H1 (cell line): ENCODE measurements around the gene FHOD1. TPM values are rescaled to one million over a fixed set of nuclear protein-coding genes. Genes with fewer than 3 reads are reported as not detected.

Experiments
- CTCF ChIA-PET: fragments of 300-600 bp; sonication (Branson Sonifier 250); formaldehyde crosslinking; loops from one replicate; lab custom pipeline; 2021; ENCODE audit not compliant: partially characterized antibody; lab: Charles Lee
- POLR2A ChIA-PET: fragments of 300-600 bp; sonication (Branson Sonifier 250); formaldehyde crosslinking; loops from one replicate; lab custom pipeline; 2021; ENCODE audit warnings: inconsistent platforms; ENCODE audit not compliant: partially characterized antibody; lab: Charles Lee
- DNase-seq, 2 experiments: peaks; one replicate each; pipeline versions ENCODE4 v3.0.0 to v3.0.0-alpha.2; 2010 to 2022; ENCODE audit warnings: low spot score in 2 of 2, low read depth in 1 of 2, mixed read lengths in 1 of 2
- FAIRE-seq: peaks from 2 replicates; lab custom pipeline; 2011; peaks lifted over from hg19 to GRCh38; lab: Jason Lieb, UNC
- H2AFZ ChIP-seq: 2 replicates; pipeline ENCODE4 v1.8.1; 2012; ENCODE audit warnings: low read length, inconsistent platforms
- H2AK5ac ChIP-seq: 2 replicates; pipeline ENCODE4 v1.6.1; 2013; ENCODE audit warnings: low read depth, low read length
- H2BK120ac ChIP-seq: replicated peaks from 2 replicates; pipeline ENCODE3; 2013; ENCODE audit warnings: low read depth, low read length, inconsistent platforms
- H2BK12ac ChIP-seq: 2 replicates; pipeline ENCODE4 v1.6.1; 2013; ENCODE audit warnings: low read depth, low read length
- H2BK15ac ChIP-seq: 2 replicates; pipeline ENCODE4 v1.6.1; 2013; ENCODE audit warnings: low read length
- H2BK20ac ChIP-seq: 2 replicates; pipeline ENCODE4 v1.6.1; 2013; ENCODE audit warnings: low read length
- H2BK5ac ChIP-seq: 2 replicates; pipeline ENCODE4 v1.6.1; 2013; ENCODE audit warnings: low read depth, low read length
- H3K14ac ChIP-seq: 2 replicates; pipeline ENCODE4 v1.6.1; 2013; ENCODE audit warnings: inconsistent platforms; ENCODE audit not compliant: insufficient read length
- H3K18ac ChIP-seq: 2 replicates; pipeline ENCODE4 v1.6.1; 2013; ENCODE audit warnings: low read length; ENCODE audit errors: extremely low read depth
- H3K23ac ChIP-seq: 2 replicates; pipeline ENCODE4 v1.6.1; 2013; ENCODE audit warnings: inconsistent platforms; ENCODE audit not compliant: insufficient read length
- H3K23me2 ChIP-seq: 2 replicates; pipeline ENCODE4 v1.6.1; 2013; ENCODE audit warnings: low read depth, low read length
- H3K27ac ChIP-seq: 2 replicates; pipeline ENCODE4 v1.6.1; 2011; ENCODE audit warnings: low read depth, low read length, inconsistent platforms
- H3K27me3 ChIP-seq, 4 experiments: replicated peaks in 1 of 4; 1 replicate in 1 of 4; 2 replicates in 3 of 4; pipeline versions ENCODE4 v1.6.1 to v1.8.1; 2011 to 2013; ENCODE audit warnings: low read length in 3 of 4, mild to moderate bottlenecking in 3 of 4, inconsistent platforms in 2 of 4, mixed read lengths in 2 of 4, moderate library complexity in 1 of 4; ENCODE audit not compliant: control insufficient read depth in 3 of 4, insufficient read depth in 3 of 4; ENCODE audit errors: extremely low read depth in 1 of 4
- H3K36me3 ChIP-seq, 4 experiments: 2 replicates each; pipeline versions ENCODE4 v1.6.1 to v1.8.1; 2011 to 2013; ENCODE audit warnings: mild to moderate bottlenecking in 4 of 4, low read length in 3 of 4, moderate library complexity in 2 of 4, control low read depth in 1 of 4, inconsistent platforms in 1 of 4; ENCODE audit not compliant: insufficient read depth in 4 of 4, control insufficient read depth in 2 of 4
- H3K4ac ChIP-seq: replicated peaks from 2 replicates; pipeline ENCODE3; 2013; ENCODE audit warnings: low read length, low read depth, mixed read lengths, inconsistent platforms; ENCODE audit not compliant: insufficient read length
- H3K4me1 ChIP-seq, 4 experiments: replicated peaks in 1 of 4; 1 replicate in 1 of 4; 2 replicates in 3 of 4; pipeline versions ENCODE4 v1.6.1 to v1.8.1; 2011 to 2013; ENCODE audit warnings: low read length in 3 of 4, inconsistent platforms in 2 of 4, mixed read lengths in 1 of 4; ENCODE audit not compliant: insufficient read depth in 4 of 4, control insufficient read depth in 3 of 4
- H3K4me2 ChIP-seq, 2 experiments: 2 replicates each; pipeline versions ENCODE4 v1.6.1 to v1.8.1; 2011 to 2013; ENCODE audit warnings: low read depth in 2 of 2, low read length in 2 of 2, control low read depth in 1 of 2, inconsistent platforms in 1 of 2, mild to moderate bottlenecking in 1 of 2; ENCODE audit not compliant: insufficient read depth in 1 of 2
- H3K4me3 ChIP-seq, 4 experiments: fragments of 200-600, 300-600 bp in 1 of 4; sonication (generic), shearing (Covaris generic), sonication (Bioruptor Twin) in 1 of 4; 2 replicates each; pipeline versions ENCODE4 v1.5.1 to v1.8.1; 2011 to 2016; ENCODE audit warnings: low read length in 4 of 4, low read depth in 3 of 4, control low read depth in 2 of 4, inconsistent platforms in 2 of 4, mild to moderate bottlenecking in 2 of 4, mixed read lengths in 1 of 4, moderate library complexity in 1 of 4; ENCODE audit not compliant: insufficient read depth in 2 of 4; ENCODE audit errors: extremely low read depth in 1 of 4
- H3K56ac ChIP-seq: replicated peaks from 2 replicates; pipeline ENCODE3; 2013; ENCODE audit warnings: low read depth, mild to moderate bottlenecking, mixed read lengths, low read length, inconsistent platforms; ENCODE audit not compliant: insufficient read length
- H3K79me1 ChIP-seq: 2 replicates; pipeline ENCODE4 v1.6.1; 2013; ENCODE audit warnings: low read depth, low read length, control low read depth
- H3K79me2 ChIP-seq, 2 experiments: 2 replicates each; pipeline versions ENCODE4 v1.6.1 to v1.8.1; 2012 to 2013; ENCODE audit warnings: low read length in 2 of 2, mild to moderate bottlenecking in 2 of 2, inconsistent platforms in 1 of 2; ENCODE audit not compliant: insufficient read depth in 2 of 2, control insufficient read depth in 1 of 2
- H3K9ac ChIP-seq, 4 experiments: replicated peaks in 1 of 4; 1 replicate in 1 of 4; 2 replicates in 3 of 4; pipeline versions ENCODE4 v1.6.1 to v1.8.1; 2011 to 2013; ENCODE audit warnings: low read depth in 3 of 4, low read length in 3 of 4, control low read depth in 2 of 4, mild to moderate bottlenecking in 2 of 4, moderate library complexity in 2 of 4, inconsistent platforms in 1 of 4; ENCODE audit errors: extremely low read depth in 1 of 4
- H3K9me3 ChIP-seq, 2 experiments: 2 replicates each; pipeline versions ENCODE4 v1.6.1 to v1.8.1; 2012 to 2013; ENCODE audit warnings: mild to moderate bottlenecking in 2 of 2, moderate library complexity in 2 of 2, control low read depth in 1 of 2, inconsistent platforms in 1 of 2, low read depth in 1 of 2, low read length in 1 of 2, mixed read lengths in 1 of 2; ENCODE audit not compliant: insufficient read depth in 2 of 2
- H4K20me1 ChIP-seq, 2 experiments: replicated peaks in 1 of 2; 2 replicates each; pipeline versions ENCODE3 to v1.8.1; 2011 to 2013; ENCODE audit warnings: inconsistent platforms in 2 of 2, low read length in 2 of 2, mild to moderate bottlenecking in 1 of 2; ENCODE audit not compliant: insufficient read depth in 2 of 2, control insufficient read depth in 1 of 2
- H4K5ac ChIP-seq: 2 replicates; pipeline ENCODE4 v1.6.1; 2013; ENCODE audit warnings: low read length, low read depth, mixed read lengths, inconsistent platforms; ENCODE audit not compliant: insufficient read length
- H4K8ac ChIP-seq: 2 replicates; pipeline ENCODE4 v1.8.0; 2013; ENCODE audit warnings: mild to moderate bottlenecking, moderate library complexity, low read length, inconsistent platforms; ENCODE audit not compliant: insufficient read depth; ENCODE audit errors: extremely low read depth
- H4K91ac ChIP-seq: replicated peaks from 2 replicates; pipeline ENCODE3; 2013; ENCODE audit warnings: low read length, mixed read lengths, inconsistent platforms; ENCODE audit not compliant: insufficient read length
- BACH1 ChIP-seq: IDR thresholded peaks from 2 replicates; pipeline ENCODE4 v1.6.1; 2012; ENCODE audit warnings: low read length, improper control_type of control experiment
- CEBPB ChIP-seq: IDR thresholded peaks from 2 replicates; pipeline ENCODE4 v1.6.1; 2012; ENCODE audit warnings: low read depth, low read length
- EP300 ChIP-seq, 2 experiments: IDR thresholded peaks; 1 replicate in 1 of 2; 2 replicates in 1 of 2; pipeline ENCODE4 v1.6.1; 2011 to 2012; ENCODE audit warnings: low read depth in 2 of 2, low read length in 2 of 2, mild to moderate bottlenecking in 2 of 2, borderline replicate concordance in 1 of 2, inconsistent platforms in 1 of 2, moderate library complexity in 1 of 2
- EZH2 ChIP-seq: fragments of 200-600 bp; sonication (generic); IDR thresholded peaks from 2 replicates; pipeline ENCODE4 v1.7.1; 2012; ENCODE audit warnings: low read depth, mild to moderate bottlenecking, moderate library complexity, low read length, inconsistent platforms; ENCODE audit not compliant: severe bottlenecking
- FOSL1 ChIP-seq: IDR thresholded peaks from 2 replicates; pipeline ENCODE4 v1.6.1; 2011; ENCODE audit warnings: mild to moderate bottlenecking, low read depth, low read length, moderate library complexity; ENCODE audit not compliant: insufficient read depth
- GTF2F1 ChIP-seq: IDR thresholded peaks from 2 replicates; pipeline ENCODE4 v1.6.1; 2012; ENCODE audit warnings: low read depth, low read length, improper control_type of control experiment, borderline replicate concordance
- HDAC2 ChIP-seq, 2 experiments: fragments of 300-600 bp in 1 of 2; sonication (generic) in 1 of 2; IDR thresholded peaks; 2 replicates each; pipeline ENCODE4 v1.6.1; 2011 to 2012; ENCODE audit warnings: low read depth in 2 of 2, low read length in 2 of 2, mild to moderate bottlenecking in 2 of 2, moderate library complexity in 2 of 2, borderline replicate concordance in 1 of 2, inconsistent platforms in 1 of 2
- KDM1A ChIP-seq: fragments of 200-600, 300-600 bp; sonication (generic); IDR thresholded peaks from 2 replicates; pipeline ENCODE4 v1.7.1; 2016; ENCODE audit warnings: mild to moderate bottlenecking, low read length, borderline replicate concordance
- NANOG ChIP-seq: IDR thresholded peaks from 2 replicates; pipeline ENCODE4 v1.6.1; 2011; ENCODE audit warnings: low read length, low read depth, mild to moderate bottlenecking, inconsistent platforms; ENCODE audit not compliant: insufficient read depth, poor library complexity, severe bottlenecking
- POLR2AphosphoS5 ChIP-seq: IDR thresholded peaks from 2 replicates; pipeline ENCODE4 v1.6.1; 2011; ENCODE audit warnings: low read depth, low read length
- SAP30 ChIP-seq: fragments of 300-600 bp; sonication (generic); IDR thresholded peaks from 2 replicates; pipeline ENCODE4 v1.7.1; 2012; ENCODE audit warnings: low read length, moderate library complexity, mild to moderate bottlenecking, inconsistent platforms; ENCODE audit not compliant: insufficient read depth, insufficient replicate concordance
- SIRT6 ChIP-seq: IDR thresholded peaks from one replicate; pipeline ENCODE4 v1.7.1; 2012; ENCODE audit warnings: low read length, inconsistent platforms
- SP2 ChIP-seq: IDR thresholded peaks from 2 replicates; pipeline ENCODE4 v1.6.1; 2012; ENCODE audit warnings: mild to moderate bottlenecking, low read length, inconsistent platforms
- WGBS, 2 experiments: shearing (Covaris generic) in 1 of 2; methylation state at CpG; one replicate each; pipeline versions ENCODE4 v1.1.6 to v1.1.7; 2013 to 2015; ENCODE audit warnings: low lambda C conversion rate in 2 of 2, mixed read lengths in 2 of 2, inconsistent platforms in 1 of 2, low coverage in 1 of 2, missing lambda C conversion rate in 1 of 2; ENCODE audit not compliant: insufficient replicate concordance in 2 of 2, insufficient coverage in 1 of 2, insufficient read length in 1 of 2; ENCODE audit errors: extremely low coverage in 1 of 2, missing lambda C conversion rate in 1 of 2; 5-methylcytosine and 5-hydroxymethylcytosine counted together
- polyA plus RNA-seq, 7 experiments: library from polyadenylated mRNA; depleted of rRNA in 3 of 7; stranded (reverse) in 5 of 7; unstranded in 2 of 7; fragments of >200 nt in 5 of 7; fragments of 200-250 nt in 2 of 7; gene quantifications; 1 replicate in 5 of 7; 2 replicates in 1 of 7; 4 replicates in 1 of 7; pipeline versions ENCODE4 v1.2.1 to v1.2.3, GENCODE V29; 2011 to 2013; ENCODE audit warnings: missing spikeins in 2 of 7, mixed read lengths in 2 of 7
- total RNA-seq: library from RNA; stranded (reverse); fragmentation: NEBNext Ultra II Directional; extraction: Animal tissue kit (Norgen Biotek cat#: 25700); gene quantifications from 2 replicates; pipeline ENCODE4 v1.2.1, GENCODE V29; 2021

The FHOD1 gene
- total and polyA plus RNA-seq, 2 of the 8 experiments (the other 6 are each of a cell fraction or from before 2014, with no cell fraction given) = 31.3 to 60.7 TPM

DNA sequence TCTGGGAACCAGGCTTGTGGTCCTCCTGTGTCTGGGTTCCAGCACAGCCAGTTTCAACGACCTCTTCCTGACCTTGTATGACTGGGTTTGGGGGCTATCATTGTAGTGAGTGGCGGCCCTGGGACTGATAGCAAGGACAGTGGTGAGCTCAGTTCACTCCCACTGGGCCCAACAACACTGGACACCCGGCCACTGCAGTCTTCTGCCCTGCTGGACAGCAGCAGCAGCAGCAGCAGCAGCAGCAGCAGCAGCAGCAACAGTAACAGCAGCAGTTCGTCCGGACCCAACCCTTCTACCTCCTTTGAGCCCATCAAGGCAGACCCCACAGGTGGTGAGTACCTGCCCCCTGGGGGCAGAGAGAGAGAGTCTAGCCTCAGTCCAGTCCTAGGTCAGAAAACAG, 51.6 kb downstream of the FHOD1 start:
- H3K4me1 ChIP-seq = peaks cover 0 to 17% (median 10%) of the 10 kb centered on the region in 4 experiments; a peak in 5 of 7 replicates
- no peaks in the 10 kb centered on the region for H3K27me3 ChIP-seq
- CTCF ChIA-PET = interaction anchor here (0.9 to 8.7 kb wide), 5 partner anchors 16 to 44 kb away, joined by 3 to 111 read pairs (median 4); no protein-coding TSS in a partner anchor
- no peak for TF ChIP-seq POLR2AphosphoS5
- no peak for TF ChIP-seq SIRT6
- TF ChIP-seq SAP30 = no peak
- TF ChIP-seq GTF2F1 = no peak
- no peak for TF ChIP-seq NANOG
- no peak for TF ChIP-seq BACH1
- no peak for TF ChIP-seq CEBPB
- no peak for TF ChIP-seq HDAC2 (IDR thresholded peaks at IDR 0.05; ENCODE audit: borderline replicate concordance in 1 of 2, low read depth in 2 of 2, low read length in 2 of 2)
- TF ChIP-seq FOSL1 = no peak
- no peak for TF ChIP-seq EP300 (IDR thresholded peaks at IDR 0.05; ENCODE audit: borderline replicate concordance in 1 of 2, low read depth in 2 of 2, low read length in 2 of 2)
- no peak for TF ChIP-seq EZH2
- TF ChIP-seq SP2 = no peak
- TF ChIP-seq KDM1A = no peak
- peaks cover 10% of the 10 kb centered on the region for H3K79me1 ChIP-seq
- H3K9ac ChIP-seq = no peak overlapping the region
- no peak overlapping the region for H3K56ac ChIP-seq
- DNase-seq = no peak
- no peak overlapping the region for H3K4me2 ChIP-seq
- H3K23ac ChIP-seq = no peak overlapping the region
- no peak for FAIRE-seq
- H2BK5ac ChIP-seq = no peak overlapping the region
- no peak overlapping the region for H3K18ac ChIP-seq
- H4K5ac ChIP-seq = no peak overlapping the region
- H3K9me3 ChIP-seq = no peaks in the 10 kb centered on the region
- no peak overlapping the region for H2BK15ac ChIP-seq
- H2BK120ac ChIP-seq = no peak overlapping the region
- no peak overlapping the region for H4K8ac ChIP-seq
- H3K27ac ChIP-seq = no peak overlapping the region
- peaks cover 8 to 17% of the 10 kb centered on the region in 2 experiments for H3K79me2 ChIP-seq
- H3K4ac ChIP-seq = no peak overlapping the region
- H2BK20ac ChIP-seq = no peak overlapping the region
- no peak overlapping the region for H3K4me3 ChIP-seq
- no peak overlapping the region for H2AFZ ChIP-seq
- H2BK12ac ChIP-seq = no peak overlapping the region
- no peak overlapping the region for H3K14ac ChIP-seq
- peaks cover 5 to 29% of the 10 kb centered on the region in 2 experiments for H4K20me1 ChIP-seq
- H4K91ac ChIP-seq = no peak overlapping the region
- POLR2A ChIA-PET = interaction anchor here (0.9 to 1.3 kb wide), 2 partner anchors 11 kb away, joined by 3 to 4 read pairs; no protein-coding TSS in a partner anchor
- no peak overlapping the region for H2AK5ac ChIP-seq
- H3K36me3 ChIP-seq = peaks cover 18 to 44% (median 34%) of the 10 kb centered on the region in 4 experiments
- 86% methylated on average over 5 of the region's 5 CpGs; no CpG with 5 or more reads in 1 of the 2 experiments for WGBS, 2 experiments
- H3K23me2 ChIP-seq = peaks cover 13% of the 10 kb centered on the region
